SK-N-DZ (cell line): ENCODE measurements around the gene IFT122.

Experiments
- DNase-seq: peaks from one replicate; pipeline ENCODE4 v3.0.0-alpha.2; 2015; ENCODE audit warnings: low spot score

Gene IFT122

GRCh38 chr3:129517516-129517915 is 77.5 kb downstream of the IFT122 start:
- DNase-seq: no peak

- DNase-seq: no peak
Measured at GRCh38 chr3:129518038-129518561, 78.1 kb downstream of the IFT122 start.

- no peak for DNase-seq
Measured at GRCh38 chr3:129518581-129518980, 78.6 kb downstream of the IFT122 start.

- DNase-seq: no peak
Measured at GRCh38 chr3:129519449-129519848, 79.4 kb downstream of the IFT122 start.

- DNase-seq: no peak
Measured at GRCh38 chr3:129519896-129520715, 80.1 kb downstream of the IFT122 start.

- DNase-seq: no peak
Measured at GRCh38 chr3:129520960-129521359, 80.9 kb downstream of the IFT122 start.

- DNase-seq: no peak
Measured at GRCh38 chr3:129521611-129522010, 81.6 kb downstream of the IFT122 start.

GRCh38 chr3:129522953-129523352 is 82.9 kb downstream of the IFT122 start:
- DNase-seq: no peak

GRCh38 chr3:129524081-129524480 is 84.1 kb downstream of the IFT122 start:
- no peak for DNase-seq

GRCh38 chr3:129525341-129525968 is 85.4 kb downstream of the IFT122 start:
- DNase-seq: no peak

- DNase-seq: no peak
Measured at GRCh38 chr3:129526121-129526900, 86.3 kb downstream of the IFT122 start.

- DNase-seq: no peak
Measured at GRCh38 chr3:129527262-129527661, 87.2 kb downstream of the IFT122 start.

GRCh38 chr3:129528589-129529100 is 88.6 kb downstream of the IFT122 start, which contains the start of gene RHO:
RHO (plus strand) TSS chr3:129528639; CDS start chr3:129528734, 95 bp downstream.
- no peak for DNase-seq

GRCh38 chr3:129529436-129530210 is 89.6 kb downstream of the IFT122 start:
- no peak for DNase-seq

GRCh38 chr3:129530251-129530791 is 90.3 kb downstream of the IFT122 start:
- no peak for DNase-seq

- DNase-seq: no peak
Measured at GRCh38 chr3:129530821-129531220, 90.8 kb downstream of the IFT122 start.

GRCh38 chr3:129531699-129532098 is 91.7 kb downstream of the IFT122 start:
- DNase-seq: no peak

GRCh38 chr3:129532261-129532660 is 92.2 kb downstream of the IFT122 start:
- DNase-seq: no peak

GRCh38 chr3:129533406-129533805 is 93.4 kb downstream of the IFT122 start:
- no peak for DNase-seq

GRCh38 chr3:129534428-129535027 is 94.5 kb downstream of the IFT122 start:
- DNase-seq: no peak
